ENCODE data around the gene MEIOSIN. TPM values are rescaled to one million over a fixed set of nuclear protein-coding genes. Genes with fewer than 3 reads are reported as not detected.
A peak's percentile ranks its signal among the peaks of the same experiment; 100 is the strongest.

Gene MEIOSIN
- total and polyA plus RNA-seq, 2 of the 13 experiments (the other 11 are each of a cell fraction or from before 2014, with no cell fraction given) = not detected

DNA sequence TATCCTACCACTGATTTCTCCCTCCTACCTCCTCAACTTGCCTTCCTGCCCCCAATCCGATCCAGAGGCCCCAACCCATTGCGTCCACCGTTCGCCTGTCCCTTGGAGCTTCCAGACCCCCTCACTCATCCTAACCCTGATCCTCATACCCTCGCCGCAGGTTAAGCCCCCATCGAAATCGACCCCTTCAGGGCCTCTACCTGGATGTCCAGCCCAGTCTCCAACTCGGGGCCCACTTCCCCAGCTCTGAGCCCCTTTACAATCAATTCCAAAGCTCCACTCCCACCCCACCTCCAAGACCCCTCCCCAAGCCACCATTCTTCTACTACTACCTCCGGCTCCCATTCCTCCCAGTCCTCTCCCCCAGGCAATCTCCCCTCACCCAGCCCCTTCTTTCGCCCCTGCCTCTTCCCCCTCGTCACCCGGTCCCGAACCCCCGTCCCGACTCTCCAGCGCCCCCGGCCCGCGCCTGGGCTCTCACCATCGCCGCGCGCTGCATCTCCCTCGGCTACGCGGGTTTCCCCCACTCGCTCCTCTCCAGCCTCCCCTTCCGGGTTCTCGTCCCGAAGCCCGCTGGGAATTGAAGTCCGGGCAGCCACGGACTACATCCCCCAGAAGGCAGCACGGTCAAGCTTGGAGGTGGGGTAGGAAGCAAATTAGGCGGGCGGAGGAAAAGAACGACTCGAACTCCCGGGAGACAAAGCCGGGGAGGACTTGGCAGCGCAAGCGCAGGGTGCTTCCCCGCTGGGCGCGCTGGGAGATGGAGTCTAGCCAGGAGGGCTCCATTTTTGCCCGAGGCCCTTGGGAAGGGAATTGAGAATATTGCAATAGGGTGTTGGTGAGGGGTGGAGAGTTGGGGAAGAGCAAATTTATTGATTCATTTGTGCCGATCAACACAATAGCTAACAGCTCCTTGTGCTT is 2.6 kb upstream of the MEIOSIN start, which contains the start of gene FBXO46 (continued):
- TF ChIP-seq, protein P1, sequence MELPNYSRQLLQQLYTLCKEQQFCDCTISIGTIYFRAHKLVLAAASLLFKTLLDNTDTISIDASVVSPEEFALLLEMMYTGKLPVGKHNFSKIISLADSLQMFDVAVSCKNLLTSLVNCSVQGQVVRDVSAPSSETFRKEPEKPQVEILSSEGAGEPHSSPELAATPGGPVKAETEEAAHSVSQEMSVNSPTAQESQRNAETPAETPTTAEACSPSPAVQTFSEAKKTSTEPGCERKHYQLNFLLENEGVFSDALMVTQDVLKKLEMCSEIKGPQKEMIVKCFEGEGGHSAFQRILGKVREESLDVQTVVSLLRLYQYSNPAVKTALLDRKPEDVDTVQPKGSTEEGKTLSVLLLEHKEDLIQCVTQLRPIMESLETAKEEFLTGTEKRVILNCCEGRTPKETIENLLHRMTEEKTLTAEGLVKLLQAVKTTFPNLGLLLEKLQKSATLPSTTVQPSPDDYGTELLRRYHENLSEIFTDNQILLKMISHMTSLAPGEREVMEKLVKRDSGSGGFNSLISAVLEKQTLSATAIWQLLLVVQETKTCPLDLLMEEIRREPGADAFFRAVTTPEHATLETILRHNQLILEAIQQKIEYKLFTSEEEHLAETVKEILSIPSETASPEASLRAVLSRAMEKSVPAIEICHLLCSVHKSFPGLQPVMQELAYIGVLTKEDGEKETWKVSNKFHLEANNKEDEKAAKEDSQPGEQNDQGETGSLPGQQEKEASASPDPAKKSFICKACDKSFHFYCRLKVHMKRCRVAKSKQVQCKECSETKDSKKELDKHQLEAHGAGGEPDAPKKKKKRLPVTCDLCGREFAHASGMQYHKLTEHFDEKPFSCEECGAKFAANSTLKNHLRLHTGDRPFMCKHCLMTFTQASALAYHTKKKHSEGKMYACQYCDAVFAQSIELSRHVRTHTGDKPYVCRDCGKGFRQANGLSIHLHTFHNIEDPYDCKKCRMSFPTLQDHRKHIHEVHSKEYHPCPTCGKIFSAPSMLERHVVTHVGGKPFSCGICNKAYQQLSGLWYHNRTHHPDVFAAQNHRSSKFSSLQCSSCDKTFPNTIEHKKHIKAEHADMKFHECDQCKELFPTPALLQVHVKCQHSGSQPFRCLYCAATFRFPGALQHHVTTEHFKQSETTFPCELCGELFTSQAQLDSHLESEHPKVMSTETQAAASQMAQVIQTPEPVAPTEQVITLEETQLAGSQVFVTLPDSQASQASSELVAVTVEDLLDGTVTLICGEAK (IDR thresholded peaks at IDR 0.05) = no peak
- TF ChIP-seq, protein P1 (CRISPR knock-in tag; IDR thresholded peaks at IDR 0.05) = no peak; the same call in 1 of the 2 replicates
- TF ChIP-seq KLF15 (CRISPR knock-in tag; IDR thresholded peaks at IDR 0.05; ENCODE audit: borderline replicate concordance) (no peak), IKZF1 (IDR thresholded peaks at IDR 0.05) (no peak), GATA4 (IDR thresholded peaks at IDR 0.05; ENCODE audit: borderline replicate concordance, low read depth) (peak; percentile 47; the same call in 1 of the 2 replicates), ZSCAN20 (CRISPR knock-in tag; IDR thresholded peaks at IDR 0.05; ENCODE audit: borderline replicate concordance) (no peak), MYC (CRISPR knock-in tag; IDR thresholded peaks at IDR 0.05; ENCODE audit: borderline replicate concordance) (peak; percentile 63; the same call in 1 of the 2 replicates), KDM5B (CRISPR knock-in tag; IDR thresholded peaks at IDR 0.05; ENCODE audit: borderline replicate concordance) (peak; percentile 68; the same call in 1 of the 2 replicates), ZBTB3 (CRISPR knock-in tag; IDR thresholded peaks at IDR 0.05; ENCODE audit: borderline replicate concordance, low read depth) (no peak), XRCC5 (optimal IDR thresholded peaks at IDR 0.05; ENCODE audit: low read length) (peak; percentile 71), ZNF230 (CRISPR knock-in tag; IDR thresholded peaks at IDR 0.05) (no peak), RARA (CRISPR knock-in tag; IDR thresholded peaks at IDR 0.05) (no peak)
- TF ChIP-seq, protein P2, sequence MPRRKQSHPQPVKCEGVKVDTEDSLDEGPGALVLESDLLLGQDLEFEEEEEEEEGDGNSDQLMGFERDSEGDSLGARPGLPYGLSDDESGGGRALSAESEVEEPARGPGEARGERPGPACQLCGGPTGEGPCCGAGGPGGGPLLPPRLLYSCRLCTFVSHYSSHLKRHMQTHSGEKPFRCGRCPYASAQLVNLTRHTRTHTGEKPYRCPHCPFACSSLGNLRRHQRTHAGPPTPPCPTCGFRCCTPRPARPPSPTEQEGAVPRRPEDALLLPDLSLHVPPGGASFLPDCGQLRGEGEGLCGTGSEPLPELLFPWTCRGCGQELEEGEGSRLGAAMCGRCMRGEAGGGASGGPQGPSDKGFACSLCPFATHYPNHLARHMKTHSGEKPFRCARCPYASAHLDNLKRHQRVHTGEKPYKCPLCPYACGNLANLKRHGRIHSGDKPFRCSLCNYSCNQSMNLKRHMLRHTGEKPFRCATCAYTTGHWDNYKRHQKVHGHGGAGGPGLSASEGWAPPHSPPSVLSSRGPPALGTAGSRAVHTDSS (CRISPR knock-in tag; conservative IDR thresholded peaks at IDR 0.05) = no peak
- TF ChIP-seq, protein P3, sequence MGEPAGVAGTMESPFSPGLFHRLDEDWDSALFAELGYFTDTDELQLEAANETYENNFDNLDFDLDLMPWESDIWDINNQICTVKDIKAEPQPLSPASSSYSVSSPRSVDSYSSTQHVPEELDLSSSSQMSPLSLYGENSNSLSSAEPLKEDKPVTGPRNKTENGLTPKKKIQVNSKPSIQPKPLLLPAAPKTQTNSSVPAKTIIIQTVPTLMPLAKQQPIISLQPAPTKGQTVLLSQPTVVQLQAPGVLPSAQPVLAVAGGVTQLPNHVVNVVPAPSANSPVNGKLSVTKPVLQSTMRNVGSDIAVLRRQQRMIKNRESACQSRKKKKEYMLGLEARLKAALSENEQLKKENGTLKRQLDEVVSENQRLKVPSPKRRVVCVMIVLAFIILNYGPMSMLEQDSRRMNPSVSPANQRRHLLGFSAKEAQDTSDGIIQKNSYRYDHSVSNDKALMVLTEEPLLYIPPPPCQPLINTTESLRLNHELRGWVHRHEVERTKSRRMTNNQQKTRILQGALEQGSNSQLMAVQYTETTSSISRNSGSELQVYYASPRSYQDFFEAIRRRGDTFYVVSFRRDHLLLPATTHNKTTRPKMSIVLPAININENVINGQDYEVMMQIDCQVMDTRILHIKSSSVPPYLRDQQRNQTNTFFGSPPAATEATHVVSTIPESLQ (CRISPR knock-in tag; conservative IDR thresholded peaks at IDR 0.05) = no peak
- TF ChIP-seq, protein P4, sequence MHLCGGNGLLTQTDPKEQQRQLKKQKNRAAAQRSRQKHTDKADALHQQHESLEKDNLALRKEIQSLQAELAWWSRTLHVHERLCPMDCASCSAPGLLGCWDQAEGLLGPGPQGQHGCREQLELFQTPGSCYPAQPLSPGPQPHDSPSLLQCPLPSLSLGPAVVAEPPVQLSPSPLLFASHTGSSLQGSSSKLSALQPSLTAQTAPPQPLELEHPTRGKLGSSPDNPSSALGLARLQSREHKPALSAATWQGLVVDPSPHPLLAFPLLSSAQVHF (CRISPR knock-in tag; IDR thresholded peaks at IDR 0.05) = no peak

All from HepG2 (cell line).